Measurements from ENCODE around the gene GLB1L2.

DNA sequence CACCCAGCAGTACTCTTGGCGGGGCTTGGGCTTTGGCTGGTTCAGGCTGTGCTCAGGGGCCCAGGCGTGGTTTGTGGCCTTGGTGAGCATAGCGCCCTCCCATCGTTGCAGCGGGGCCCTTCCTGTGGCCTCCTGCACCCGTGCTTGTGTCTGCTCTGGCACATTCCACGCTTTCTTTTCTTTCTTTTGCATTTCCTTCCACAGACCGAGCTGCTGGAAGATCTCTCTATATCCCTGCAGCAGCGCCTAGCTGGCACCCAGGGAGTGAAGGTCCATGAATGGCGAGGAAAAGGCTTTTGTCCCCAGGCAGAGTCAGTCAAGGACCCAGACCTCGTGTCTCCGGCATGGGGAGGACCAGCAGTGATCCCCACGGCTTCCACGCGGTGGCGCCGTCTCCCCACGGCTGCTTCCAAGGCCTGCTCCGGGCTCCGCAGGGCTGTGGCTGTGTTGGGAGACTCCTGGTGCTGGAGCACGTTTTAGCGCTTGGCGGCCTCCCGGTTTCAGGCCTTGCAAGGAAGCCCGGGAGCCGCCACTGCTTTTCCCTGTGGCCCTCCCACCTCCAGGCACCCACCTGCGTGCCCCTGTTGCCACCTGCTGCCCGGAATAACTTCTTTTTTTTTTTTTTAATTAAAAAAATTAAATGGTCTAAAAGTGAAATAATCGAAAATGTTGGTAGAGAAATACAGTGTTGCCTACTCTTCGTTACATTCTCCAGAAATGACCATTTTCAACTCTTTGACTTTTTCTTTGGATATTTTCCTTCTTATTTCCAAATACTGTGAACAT lies 28.5 kb downstream of the GLB1L2 start:
- TF ChIP-seq POLR2A (IDR thresholded peaks at IDR 0.05; ENCODE audit: low read depth, low read length) (no peak), POLR2AphosphoS5 (IDR thresholded peaks at IDR 0.05; ENCODE audit: low read depth, low read length) (no peak)
